Fibroblast of lung (primary cell): ENCODE results near the gene BTNL9.

Experiments
- CTCF ChIP-seq, 2 donors: IDR thresholded peaks in 1 of 2; conservative IDR thresholded peaks in 1 of 2; 1 replicate in 1 of 2; 2 replicates in 1 of 2; pipeline ENCODE4 v1.5.1; 2011 to 2012; ENCODE audit warnings: low read length in 2 of 2, control low read depth in 1 of 2, inconsistent platforms in 1 of 2, low read depth in 1 of 2, mild to moderate bottlenecking in 1 of 2
- EZH2 ChIP-seq: IDR thresholded peaks from 2 replicates; pipeline ENCODE4 v1.5.1; 2012; ENCODE audit warnings: low read length, control low read depth, mild to moderate bottlenecking; ENCODE audit errors: missing control alignments

GRCh38 chr5:181060924-181061323, 20.9 kb downstream of the BTNL9 start:
- no peak for TF ChIP-seq EZH2
- no peak for TF ChIP-seq CTCF (conservative IDR thresholded peaks at IDR 0.05 in 1 of 2, IDR thresholded peaks at IDR 0.05 in 1 of 2; ENCODE audit: low read depth in 1 of 2, low read length in 2 of 2)
